ENCODE data around the gene TOMM40L. TPM values are rescaled to one million over a fixed set of nuclear protein-coding genes. Genes with fewer than 3 reads are reported as not detected.
A peak's percentile ranks its signal among the peaks of the same experiment; 100 is the strongest.

Gene TOMM40L
- total RNA-seq, 1 donor = 6.5 TPM

DNA sequence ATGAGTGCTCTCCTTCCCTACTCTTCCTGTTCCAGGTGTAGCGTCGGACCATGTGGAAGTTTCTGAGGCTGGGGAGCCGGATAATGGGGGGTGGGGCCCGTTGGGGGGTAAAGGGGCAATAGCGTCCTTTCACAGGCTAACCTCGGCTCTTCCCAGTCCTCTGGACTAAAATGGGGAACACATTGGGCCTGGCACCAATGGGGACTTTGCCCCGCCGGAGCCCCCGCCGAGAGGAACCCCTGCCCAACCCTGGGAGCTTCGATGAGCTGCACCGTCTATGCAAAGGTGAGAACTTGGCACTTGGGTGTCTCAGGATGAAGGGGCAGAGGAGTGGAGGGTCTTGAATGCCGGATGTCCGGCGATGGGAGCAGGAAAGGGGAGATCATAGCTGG, 456 bp downstream of the TOMM40L start:
- peak overlapping the region; percentile 66 for H3K27ac ChIP-seq (ENCODE audit: low read depth, low read length)
- no peak for DNase-seq (ENCODE audit: insufficient read length, low spot score, missing footprints)

DNA sequence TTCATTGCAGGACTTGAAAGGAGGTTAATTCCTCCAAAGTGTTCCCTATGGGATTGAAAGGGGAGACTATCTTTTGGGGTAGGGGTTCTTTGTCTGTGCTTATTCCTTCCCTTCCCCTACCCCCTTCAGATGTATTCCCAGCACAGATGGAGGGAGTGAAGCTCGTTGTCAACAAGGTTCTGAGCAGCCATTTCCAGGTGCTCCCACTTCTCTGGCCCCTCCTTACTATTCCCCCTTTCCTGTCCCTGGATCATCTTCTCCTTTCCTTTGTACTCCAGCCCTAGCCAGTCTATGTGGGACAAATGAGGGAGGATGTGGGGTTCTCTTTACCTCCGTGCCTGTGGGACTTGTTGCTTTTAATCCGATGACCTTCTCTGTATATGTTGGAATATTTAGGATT, 899 bp downstream of the TOMM40L start:
- H3K9me3 ChIP-seq (ENCODE audit: low read depth, low read length) = no peaks in the 10 kb centered on the region
- H2AFZ ChIP-seq (ENCODE audit: low read length) = peak overlapping the region; percentile 99
- no peaks in the 10 kb centered on the region for H4K20me1 ChIP-seq (ENCODE audit: insufficient read depth, low read length)
- H3K79me2 ChIP-seq (ENCODE audit: insufficient read depth, low read length) = peaks cover 12% of the 10 kb centered on the region
- H3K4me1 ChIP-seq (ENCODE audit: insufficient read depth, low read length) = peaks cover 17% of the 10 kb centered on the region
- H3K4me2 ChIP-seq (ENCODE audit: insufficient read depth, low read length) = peak overlapping the region; percentile 96
- no peak for DNase-seq (ENCODE audit: insufficient read length, low spot score, missing footprints)
- no peaks in the 10 kb centered on the region for H3K27me3 ChIP-seq (ENCODE audit: insufficient read depth, low read length)
- TF ChIP-seq, protein P1, sequence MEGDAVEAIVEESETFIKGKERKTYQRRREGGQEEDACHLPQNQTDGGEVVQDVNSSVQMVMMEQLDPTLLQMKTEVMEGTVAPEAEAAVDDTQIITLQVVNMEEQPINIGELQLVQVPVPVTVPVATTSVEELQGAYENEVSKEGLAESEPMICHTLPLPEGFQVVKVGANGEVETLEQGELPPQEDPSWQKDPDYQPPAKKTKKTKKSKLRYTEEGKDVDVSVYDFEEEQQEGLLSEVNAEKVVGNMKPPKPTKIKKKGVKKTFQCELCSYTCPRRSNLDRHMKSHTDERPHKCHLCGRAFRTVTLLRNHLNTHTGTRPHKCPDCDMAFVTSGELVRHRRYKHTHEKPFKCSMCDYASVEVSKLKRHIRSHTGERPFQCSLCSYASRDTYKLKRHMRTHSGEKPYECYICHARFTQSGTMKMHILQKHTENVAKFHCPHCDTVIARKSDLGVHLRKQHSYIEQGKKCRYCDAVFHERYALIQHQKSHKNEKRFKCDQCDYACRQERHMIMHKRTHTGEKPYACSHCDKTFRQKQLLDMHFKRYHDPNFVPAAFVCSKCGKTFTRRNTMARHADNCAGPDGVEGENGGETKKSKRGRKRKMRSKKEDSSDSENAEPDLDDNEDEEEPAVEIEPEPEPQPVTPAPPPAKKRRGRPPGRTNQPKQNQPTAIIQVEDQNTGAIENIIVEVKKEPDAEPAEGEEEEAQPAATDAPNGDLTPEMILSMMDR (IDR thresholded peaks at IDR 0.05; ENCODE audit: extremely low read depth, low read depth, low read length) = no peak
- peaks cover 21% of the 10 kb centered on the region for H3K36me3 ChIP-seq (ENCODE audit: insufficient read depth, low read length)
- H3K27ac ChIP-seq (ENCODE audit: low read depth, low read length) = no peak overlapping the region
- peak overlapping the region; percentile 96 for H3K4me3 ChIP-seq (ENCODE audit: insufficient read depth, low read length)

More for the DNA sequence above, 456 bp downstream of the TOMM40L start:
- no peaks in the 10 kb centered on the region for H3K27me3 ChIP-seq (ENCODE audit: insufficient read depth, low read length)
- peak overlapping the region; percentile 96 for H3K4me3 ChIP-seq (ENCODE audit: insufficient read depth, low read length)
- TF ChIP-seq, protein P1 (IDR thresholded peaks at IDR 0.05; ENCODE audit: extremely low read depth, low read depth, low read length) = no peak
- H4K20me1 ChIP-seq (ENCODE audit: insufficient read depth, low read length) = no peaks in the 10 kb centered on the region
- H3K36me3 ChIP-seq (ENCODE audit: insufficient read depth, low read length) = peaks cover 21% of the 10 kb centered on the region
- H2AFZ ChIP-seq (ENCODE audit: low read length) = peak overlapping the region; percentile 99
- H3K9me3 ChIP-seq (ENCODE audit: low read depth, low read length) = no peaks in the 10 kb centered on the region
- H3K79me2 ChIP-seq (ENCODE audit: insufficient read depth, low read length) = peaks cover 12% of the 10 kb centered on the region
- H3K4me2 ChIP-seq (ENCODE audit: insufficient read depth, low read length) = peak overlapping the region; percentile 96
- H3K4me1 ChIP-seq (ENCODE audit: insufficient read depth, low read length) = peaks cover 17% of the 10 kb centered on the region

DNA sequence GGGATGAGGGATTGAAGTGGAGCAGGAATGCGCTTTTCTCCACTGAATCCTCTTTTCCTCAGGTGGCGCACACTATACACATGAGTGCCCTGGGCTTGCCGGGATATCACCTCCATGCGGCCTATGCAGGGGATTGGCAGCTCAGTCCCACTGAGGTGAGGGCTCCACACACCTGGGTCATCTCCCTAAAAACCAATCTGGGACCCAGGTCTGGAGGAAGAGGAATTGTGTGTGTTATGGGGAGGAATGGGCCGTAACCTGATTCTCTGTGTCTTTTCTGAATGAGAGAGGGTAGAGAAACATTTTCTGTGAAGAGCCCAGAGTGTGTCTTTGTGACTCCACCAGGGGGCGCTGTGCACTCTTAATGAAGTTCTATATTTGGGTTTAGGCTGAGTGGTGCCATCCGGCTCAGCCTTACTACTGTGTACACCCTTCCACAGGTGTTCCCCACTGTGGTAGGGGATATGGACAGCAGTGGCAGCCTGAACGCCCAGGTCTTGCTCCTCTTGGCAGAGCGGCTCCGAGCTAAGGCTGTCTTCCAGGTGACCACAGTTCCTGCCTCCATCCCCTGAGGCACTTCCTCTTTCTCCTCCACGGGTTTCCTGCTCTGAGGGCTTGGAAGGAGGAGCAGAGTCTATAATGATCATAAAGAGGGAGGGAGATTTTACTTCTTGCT, 1.5 kb downstream of the TOMM40L start:
- Histone ChIP-seq H3K79me2 (ENCODE audit: insufficient read depth, low read length) (peaks cover 12% of the 10 kb centered on the region), H3K9me3 (ENCODE audit: low read depth, low read length) (no peaks in the 10 kb centered on the region), H3K36me3 (ENCODE audit: insufficient read depth, low read length) (peaks cover 21% of the 10 kb centered on the region), H3K27ac (ENCODE audit: low read depth, low read length) (no peak overlapping the region), H3K4me3 (ENCODE audit: insufficient read depth, low read length) (no peak overlapping the region), H4K20me1 (ENCODE audit: insufficient read depth, low read length) (no peaks in the 10 kb centered on the region), H3K27me3 (ENCODE audit: insufficient read depth, low read length) (no peaks in the 10 kb centered on the region), H2AFZ (ENCODE audit: low read length) (peak overlapping the region; percentile 45), H3K4me2 (ENCODE audit: insufficient read depth, low read length) (peak overlapping the region; percentile 96), H3K4me1 (ENCODE audit: insufficient read depth, low read length) (peaks cover 17% of the 10 kb centered on the region)
- TF ChIP-seq, protein P1 (IDR thresholded peaks at IDR 0.05; ENCODE audit: extremely low read depth, low read depth, low read length) = peak; percentile 87
- DNase-seq (ENCODE audit: insufficient read length, low spot score, missing footprints) = peak; percentile 89

DNA sequence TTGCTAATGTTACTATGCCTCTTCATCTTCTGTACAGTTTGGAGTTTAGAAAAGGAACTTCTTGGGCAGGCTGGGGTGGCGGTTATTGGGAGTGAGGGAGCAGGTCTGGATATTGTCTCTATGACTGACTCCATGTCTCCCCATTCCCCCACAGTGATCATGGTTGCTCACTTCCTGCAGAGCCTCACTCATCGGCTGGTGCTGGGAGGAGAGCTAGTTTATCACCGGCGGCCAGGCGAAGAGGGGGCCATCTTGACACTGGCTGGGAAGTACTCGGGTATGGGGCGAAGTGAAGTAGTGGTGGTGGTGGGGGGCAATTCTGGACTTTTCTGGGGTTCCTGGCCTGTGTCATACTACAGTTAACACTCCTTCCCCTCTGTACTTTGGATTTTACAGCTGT, 2.2 kb downstream of the TOMM40L start:
- no peak overlapping the region for H3K4me2 ChIP-seq (ENCODE audit: insufficient read depth, low read length)
- no peaks in the 10 kb centered on the region for H3K9me3 ChIP-seq (ENCODE audit: low read depth, low read length)
- H3K4me3 ChIP-seq (ENCODE audit: insufficient read depth, low read length) = no peak overlapping the region
- no peak for DNase-seq (ENCODE audit: insufficient read length, low spot score, missing footprints)
- peaks cover 17% of the 10 kb centered on the region for H3K4me1 ChIP-seq (ENCODE audit: insufficient read depth, low read length)
- TF ChIP-seq, protein P1 (IDR thresholded peaks at IDR 0.05; ENCODE audit: extremely low read depth, low read depth, low read length) = no peak
- peaks cover 12% of the 10 kb centered on the region for H3K79me2 ChIP-seq (ENCODE audit: insufficient read depth, low read length)
- no peaks in the 10 kb centered on the region for H3K27me3 ChIP-seq (ENCODE audit: insufficient read depth, low read length)
- no peak overlapping the region for H2AFZ ChIP-seq (ENCODE audit: low read length)
- H3K27ac ChIP-seq (ENCODE audit: low read depth, low read length) = no peak overlapping the region
- H4K20me1 ChIP-seq (ENCODE audit: insufficient read depth, low read length) = no peaks in the 10 kb centered on the region
- H3K36me3 ChIP-seq (ENCODE audit: insufficient read depth, low read length) = peaks cover 21% of the 10 kb centered on the region
